NCI-H2171 treated with DMSO at 0.1 percent for 48 hours (cell line): ENCODE measurements around the gene AGPAT3.
"Not testable (repeated sequence)": the region's sequence is repeated elsewhere in the genome, so short reads cannot be mapped to it uniquely, and the experiment has no call there.

ENCODE experiments used
- DNase-seq: peaks from one replicate; lab custom pipeline; 2025; lab: John Stamatoyannopoulos, UW

Gene AGPAT3

DNA sequence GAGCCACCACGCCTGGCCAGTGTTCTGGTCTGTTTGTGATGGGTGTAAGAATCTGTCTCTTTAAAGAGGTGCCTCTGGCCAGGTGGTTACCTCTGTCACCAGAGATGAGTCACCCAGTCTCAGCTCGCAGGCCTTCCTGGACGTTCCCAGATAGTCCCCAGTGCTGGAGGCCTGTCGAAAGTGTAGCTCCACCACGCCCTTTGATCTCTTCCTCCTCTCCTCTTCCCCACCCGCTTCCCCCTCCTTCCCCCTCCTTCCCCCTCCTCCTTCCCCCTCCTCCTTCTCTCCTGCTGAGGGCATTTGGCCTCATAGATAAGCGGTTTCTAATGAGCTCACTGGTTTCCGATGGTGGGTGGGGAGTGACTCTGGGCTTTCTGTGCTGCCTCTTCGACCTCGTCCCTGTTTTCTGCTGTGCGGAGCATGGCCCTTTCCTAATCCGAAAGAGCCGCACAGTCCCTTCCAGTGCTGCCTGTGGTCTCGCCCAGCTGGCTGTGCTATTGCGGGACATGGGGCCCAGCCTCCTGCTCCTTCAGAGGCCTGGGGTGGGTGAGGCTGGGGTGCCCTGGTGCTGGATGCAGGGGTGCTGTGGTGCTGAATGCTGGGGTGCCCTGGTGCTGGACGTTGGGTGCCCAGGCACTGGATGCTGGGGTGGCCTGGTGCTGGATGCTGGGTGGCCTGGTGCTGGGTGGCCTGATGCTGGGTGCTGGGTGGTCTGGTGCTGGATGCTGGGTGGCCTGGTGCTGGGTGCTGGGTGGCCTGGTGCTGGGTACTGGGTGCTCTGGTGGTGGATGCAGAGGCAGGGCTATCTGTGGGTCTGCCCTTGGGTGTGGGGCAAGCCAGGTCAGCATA, 19.2 kb downstream of the AGPAT3 start:
- no peak for DNase-seq

- no peak for DNase-seq
These were observed 19.9 kb downstream of the AGPAT3 start for GRCh38 chr21:43884861-43885417.

DNA sequence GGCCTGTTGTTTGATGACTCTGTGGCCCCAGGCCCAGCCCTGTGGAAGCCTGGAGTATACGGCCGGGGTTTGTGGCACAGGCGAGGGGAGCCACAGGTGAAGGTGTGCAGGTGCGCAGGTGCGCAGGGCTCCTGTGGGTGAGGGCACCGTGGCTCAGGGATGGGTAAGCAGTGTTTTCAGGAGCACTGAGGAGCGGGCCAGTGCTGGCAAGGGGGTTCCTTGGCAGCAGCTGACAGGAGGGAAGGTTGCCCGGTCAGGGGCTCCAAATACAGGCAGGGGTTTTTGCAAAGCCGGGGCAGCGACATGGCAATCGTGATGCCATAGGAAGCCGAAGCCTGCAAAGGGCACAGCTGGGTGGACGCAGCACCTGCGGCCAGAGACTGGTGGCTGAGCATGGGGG, 20.7 kb downstream of the AGPAT3 start:
- no peak for DNase-seq

GRCh38 chr21:43886565-43886964, 21.5 kb downstream of the AGPAT3 start:
- DNase-seq, result no peak

DNA sequence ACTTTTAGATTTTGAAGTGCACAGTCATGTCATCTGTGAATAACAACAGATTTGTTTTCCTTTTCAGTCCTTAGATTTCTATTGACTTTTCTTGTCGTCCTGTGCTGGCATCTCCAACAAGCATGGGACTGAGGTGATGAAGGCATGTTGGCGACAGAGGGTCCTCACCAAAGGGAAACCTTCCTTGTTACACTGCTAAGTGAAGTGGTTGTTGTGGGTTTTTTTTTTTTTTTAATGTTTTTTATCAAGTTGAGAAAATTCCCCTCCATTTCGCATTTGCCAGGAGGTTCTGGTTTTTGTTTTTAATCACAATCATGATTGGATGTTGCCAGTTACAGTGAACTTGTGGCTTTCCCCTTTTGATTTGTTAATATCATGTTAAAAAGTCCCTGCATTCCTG, 24.0 kb downstream of the AGPAT3 start:
- no peak for DNase-seq

DNA sequence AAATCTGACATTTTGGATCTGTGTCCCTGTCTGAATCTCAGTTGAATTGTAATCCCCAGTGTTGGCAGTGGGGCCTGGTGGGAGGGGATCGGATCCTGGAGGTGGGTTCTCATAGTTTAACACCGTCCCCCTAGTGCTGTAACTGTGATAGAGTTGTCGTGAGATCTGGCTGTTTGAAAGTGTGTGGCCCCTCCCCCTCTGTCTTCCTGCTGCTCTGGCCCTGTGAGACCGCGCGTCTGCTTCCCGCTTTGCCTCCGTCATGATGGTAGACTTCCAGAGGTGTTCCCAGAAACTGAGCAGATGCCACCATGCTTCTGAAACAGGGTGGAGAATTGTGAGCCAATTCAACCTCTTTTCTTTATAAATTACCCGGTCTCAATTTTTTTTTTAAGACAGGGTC, 25.0 kb downstream of the AGPAT3 start:
- no peak for DNase-seq

- DNase-seq, result no peak
These were observed 27.3 kb downstream of the AGPAT3 start for GRCh38 chr21:43892334-43892733.

GRCh38 chr21:43892984-43893535, 28.0 kb downstream of the AGPAT3 start:
- DNase-seq, result no peak

DNA sequence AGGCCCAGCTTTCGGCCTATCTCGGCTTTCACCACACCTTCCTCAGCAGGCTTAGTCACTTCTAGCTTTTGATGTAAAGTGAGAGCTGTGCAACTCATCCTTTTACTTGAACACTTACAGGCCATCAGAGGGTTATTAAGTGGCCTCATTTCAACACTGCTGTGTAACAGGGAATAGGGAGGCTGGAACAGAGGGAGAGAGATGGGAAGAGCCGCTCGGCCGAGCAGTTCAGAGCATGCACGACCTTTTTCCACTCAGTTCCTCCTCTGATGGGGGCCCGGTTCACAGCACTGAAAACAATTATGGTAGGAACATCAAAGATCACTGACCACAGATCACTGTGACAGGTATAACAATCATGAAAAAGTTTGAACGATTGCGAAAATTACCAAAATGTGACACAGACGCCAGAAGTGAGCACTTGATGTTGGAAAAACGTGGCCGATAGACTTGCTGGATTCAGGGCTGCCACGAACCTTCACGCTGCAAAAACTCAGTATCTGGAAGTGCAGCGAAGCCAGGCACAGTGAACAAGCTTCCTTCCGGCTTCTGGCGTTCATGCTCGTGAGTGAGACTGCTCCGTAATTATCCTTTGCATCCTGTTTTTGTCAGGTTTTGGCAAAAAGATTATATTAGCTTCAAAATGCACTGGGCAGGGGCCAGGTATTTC, 28.6 kb downstream of the AGPAT3 start:
- no peak for DNase-seq

- no peak for DNase-seq
These were observed 29.2 kb downstream of the AGPAT3 start for GRCh38 chr21:43894206-43894577.

- no peak for DNase-seq
These were observed 30.2 kb downstream of the AGPAT3 start for GRCh38 chr21:43895196-43895595.

GRCh38 chr21:43896696-43897299, 31.8 kb downstream of the AGPAT3 start:
- not testable (repeated sequence) for DNase-seq

DNA sequence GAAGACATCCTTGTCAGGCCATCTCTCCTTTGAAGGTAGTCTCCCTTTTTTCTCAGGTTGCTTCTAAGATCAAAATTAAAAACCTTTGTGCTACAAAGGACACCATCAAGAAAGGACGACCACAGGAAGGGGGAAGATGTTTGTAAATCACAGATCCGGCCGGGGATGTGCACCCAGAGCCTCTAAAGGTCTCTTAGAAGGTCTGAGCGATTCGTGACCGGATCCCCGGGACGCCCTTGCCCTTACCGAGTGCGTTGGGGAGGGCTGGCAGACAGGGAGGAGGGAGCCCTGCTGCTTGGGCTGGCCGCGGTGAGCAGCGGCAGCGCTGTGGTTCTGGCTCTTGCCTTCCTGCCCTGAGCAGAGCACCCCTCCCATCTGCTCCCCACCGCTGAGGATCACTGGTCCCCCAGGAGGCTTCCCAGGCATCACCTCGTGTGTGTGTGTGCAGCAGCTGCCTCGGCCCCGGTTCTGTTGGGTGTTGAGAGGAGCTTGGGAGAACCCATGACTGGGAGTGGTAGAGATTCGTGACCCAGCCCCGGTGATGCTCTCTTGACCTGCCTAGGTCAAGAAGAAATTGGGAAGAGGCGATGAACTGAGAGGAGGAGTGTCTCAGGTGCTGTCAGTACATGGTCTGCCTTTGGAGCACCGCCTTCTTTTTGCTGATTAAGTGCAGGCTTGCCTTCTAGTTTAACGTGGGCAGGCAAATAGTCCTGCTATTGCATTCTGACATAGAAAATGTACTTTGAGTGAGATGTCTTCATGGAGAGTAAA, 34.5 kb downstream of the AGPAT3 start:
- no peak for DNase-seq

DNA sequence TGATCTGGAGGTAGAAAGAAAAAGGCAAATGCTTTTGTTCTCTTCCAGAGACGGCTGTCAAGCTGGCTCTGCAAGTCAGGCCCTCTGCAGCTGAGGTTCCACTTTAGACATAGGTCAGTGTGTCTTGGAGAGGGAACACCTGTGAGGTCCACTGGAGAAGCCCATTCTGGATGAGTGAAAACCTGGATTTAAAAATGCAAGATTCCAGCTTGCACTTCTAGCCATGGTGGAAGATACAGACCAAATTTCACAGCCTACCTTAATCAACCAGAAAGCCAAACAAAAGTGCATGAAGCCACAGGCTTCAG, 35.0 kb downstream of the AGPAT3 start:
- no peak for DNase-seq

GRCh38 chr21:43900690-43901089, 35.7 kb downstream of the AGPAT3 start:
- DNase-seq, result no peak

DNA sequence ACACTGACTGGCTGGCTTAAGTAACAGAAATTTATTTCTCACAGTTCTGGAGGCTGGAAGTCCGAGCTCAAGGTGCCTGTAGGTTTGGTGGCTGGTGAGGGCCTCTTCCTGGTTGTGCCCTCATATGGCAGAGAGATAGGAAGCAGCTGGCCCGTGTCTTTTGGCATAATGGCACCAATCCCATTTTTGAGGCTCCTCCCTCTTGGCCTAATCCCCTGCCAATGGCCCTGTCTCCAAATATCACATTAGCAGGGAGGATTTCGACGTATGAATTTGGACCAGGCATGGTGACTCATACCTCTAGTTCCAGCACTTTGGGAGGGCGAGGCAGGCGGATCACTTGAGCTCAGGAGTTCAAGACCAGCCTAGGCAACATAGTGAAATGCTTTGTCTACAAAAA, 37.4 kb downstream of the AGPAT3 start:
- no peak for DNase-seq

- no peak for DNase-seq
These were observed 38.5 kb downstream of the AGPAT3 start for GRCh38 chr21:43903451-43904091.

DNA sequence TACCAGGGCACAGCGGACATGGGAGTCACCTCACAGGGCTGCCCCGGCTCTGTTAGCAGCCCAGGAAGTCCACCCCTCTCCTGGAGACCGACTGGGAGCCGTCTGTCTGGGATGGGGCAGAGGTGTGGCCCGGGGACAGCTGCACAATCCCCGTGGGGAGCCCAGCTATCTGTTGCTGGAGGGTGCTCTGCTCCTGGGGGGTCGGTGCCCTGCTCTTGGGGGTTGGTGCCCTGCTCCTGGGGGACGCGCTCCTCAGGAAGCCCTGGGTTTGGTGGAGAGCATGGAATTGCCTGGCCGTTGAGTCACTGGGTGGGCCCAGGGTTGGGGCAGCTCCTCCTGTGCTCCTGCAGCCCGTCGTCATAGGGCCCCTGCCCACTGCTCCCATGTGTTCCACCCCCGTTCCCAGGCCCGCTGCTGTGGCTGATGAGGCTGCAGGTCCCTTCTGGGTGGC, 39.3 kb downstream of the AGPAT3 start:
- DNase-seq, result no peak

DNA sequence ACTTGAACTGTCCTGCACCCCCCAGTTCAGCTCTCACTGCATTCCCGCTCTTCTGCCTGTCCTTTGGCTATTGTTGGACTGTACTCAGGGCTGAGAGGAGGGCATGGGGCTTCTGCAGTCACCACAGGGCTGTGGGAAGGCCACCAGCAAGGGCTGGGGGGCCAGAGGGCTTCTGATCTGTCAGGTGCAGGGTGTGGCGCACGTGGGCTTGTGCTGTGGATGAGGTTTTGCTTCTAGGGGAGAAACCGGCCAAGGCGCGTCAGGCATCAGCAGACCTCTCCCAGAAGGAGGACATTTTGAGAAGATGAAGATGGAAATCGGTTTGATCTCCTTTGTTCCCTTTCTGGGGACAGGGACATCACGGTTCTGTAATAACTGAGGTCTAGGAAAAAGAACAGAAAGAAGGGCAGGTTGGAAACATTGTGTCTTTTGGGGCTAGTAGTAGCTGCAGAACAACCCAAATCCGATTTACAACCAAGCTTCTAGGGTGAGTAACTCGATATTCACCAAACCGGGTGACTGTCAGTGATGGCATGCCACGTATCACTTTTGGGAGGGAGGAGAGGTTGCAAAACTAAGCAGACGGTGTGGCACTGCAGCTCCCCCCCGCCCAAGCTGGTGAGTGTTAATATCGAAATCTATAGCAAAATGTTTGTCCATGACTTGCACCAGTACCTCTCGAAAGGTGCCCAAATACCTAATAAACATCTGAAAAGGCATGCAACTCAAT, 40.9 kb downstream of the AGPAT3 start:
- DNase-seq, result no peak

DNA sequence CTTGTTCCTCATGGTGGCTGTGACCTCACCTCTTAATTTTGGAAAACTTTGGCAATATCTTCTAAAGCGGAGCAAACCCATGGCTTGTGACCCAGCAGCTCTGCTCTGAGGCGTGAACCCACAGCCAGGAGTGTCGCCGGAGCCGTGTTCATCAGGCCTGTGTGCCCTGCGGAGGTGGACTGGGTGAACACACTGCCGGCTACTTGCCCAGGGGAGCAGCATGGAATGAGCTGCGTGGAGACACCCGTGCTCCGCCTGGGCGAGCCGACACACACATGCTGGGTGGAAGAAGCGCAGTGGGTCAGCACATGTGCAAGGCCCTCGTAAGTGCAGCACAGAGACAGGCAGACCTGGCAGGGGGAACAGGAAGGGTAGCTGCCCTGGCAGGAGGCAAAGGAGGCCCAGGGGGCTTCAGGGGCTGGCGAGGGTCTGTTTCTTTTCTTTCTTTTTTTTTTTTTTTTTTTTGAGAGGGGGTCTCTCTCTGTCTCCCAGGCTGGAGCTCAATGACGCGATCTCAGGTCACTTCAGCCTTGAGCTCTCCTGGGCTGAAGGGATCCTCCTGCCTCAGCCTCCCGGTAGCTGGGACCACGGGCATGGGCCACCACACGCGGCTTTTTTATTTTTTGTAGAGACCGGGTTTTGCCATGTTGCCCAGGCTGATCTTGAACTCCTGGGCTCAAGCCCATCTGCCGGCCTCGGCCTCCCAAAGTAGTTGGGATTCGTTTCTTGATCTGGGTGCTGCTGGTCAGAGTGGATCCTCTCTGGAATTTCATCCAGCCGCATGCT, 41.8 kb downstream of the AGPAT3 start:
- no peak for DNase-seq
